Measurements from ENCODE around the gene MCF2.
A peak's percentile ranks its signal among the peaks of the same experiment; 100 is the strongest.

MCF2 gene

GRCh38 chrX:139559383-139560042 lies 148.5 kb downstream of the MCF2 start:
- DNase-seq (ENCODE audit: insufficient read length, low spot score) (no peak), FAIRE-seq (peak; percentile 57)
- TF ChIP-seq TAF1 (IDR thresholded peaks at IDR 0.05; ENCODE audit: low read depth, low read length) (no peak), SPI1 (IDR thresholded peaks at IDR 0.05; ENCODE audit: low read depth, low read length) (no peak), PAX5 (IDR thresholded peaks at IDR 0.05; ENCODE audit: insufficient read depth, low read length, severe bottlenecking) (no peak)

DNA sequence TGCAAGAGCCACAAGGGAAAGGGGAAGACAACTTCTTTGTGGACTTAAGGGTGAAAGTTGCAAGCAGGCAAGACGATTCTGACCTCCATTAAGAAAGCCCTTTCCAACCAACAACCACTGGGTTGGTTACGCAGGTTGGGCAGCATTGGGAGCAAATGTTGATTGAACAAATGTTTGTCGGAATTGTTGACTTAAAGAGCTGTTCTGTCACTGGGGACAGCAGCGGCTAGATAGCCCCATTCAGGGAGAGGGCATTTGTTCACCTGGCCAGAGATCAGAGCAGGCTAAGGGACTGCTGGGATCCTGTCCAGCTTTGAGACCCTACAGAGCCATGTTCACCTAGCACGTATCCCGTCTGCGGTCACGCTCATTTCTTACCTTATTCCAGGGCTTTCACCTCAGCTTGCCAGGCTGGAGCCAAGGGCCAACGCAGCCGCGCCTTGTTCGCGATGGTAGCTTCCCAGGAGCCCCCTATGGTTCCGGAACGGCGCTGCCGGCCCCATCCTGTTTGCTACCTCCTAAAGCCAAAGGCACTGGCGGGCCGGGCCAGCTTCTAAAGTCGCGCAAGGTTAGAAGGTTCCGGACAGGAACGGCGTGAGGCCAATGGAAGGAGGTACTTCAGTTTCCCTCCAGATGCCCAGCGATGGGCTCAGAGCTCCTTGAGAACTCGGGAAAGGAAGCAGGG lies 152.8 kb downstream of the MCF2 start:
- no peak for DNase-seq (ENCODE audit: insufficient read length, low spot score)
- TF ChIP-seq POLR2AphosphoS5 (IDR thresholded peaks at IDR 0.05; ENCODE audit: low read depth, low read length): no peak
- no peak for TF ChIP-seq POLR2A (IDR thresholded peaks at IDR 0.05; ENCODE audit: low read depth, low read length)
- no peak for TF ChIP-seq POU2F2 (IDR thresholded peaks at IDR 0.05; ENCODE audit: low read depth, low read length)
- no peak for TF ChIP-seq TAF1 (IDR thresholded peaks at IDR 0.05; ENCODE audit: low read depth, low read length)
- TF ChIP-seq SPI1 (IDR thresholded peaks at IDR 0.05; ENCODE audit: low read depth, low read length): no peak
- no peak for TF ChIP-seq PAX5 (IDR thresholded peaks at IDR 0.05; ENCODE audit: insufficient read depth, low read length, severe bottlenecking)
- FAIRE-seq: peak; percentile 86

GRCh38 chrX:139554376-139554775 lies 153.6 kb downstream of the MCF2 start:
- peak; percentile 74 for FAIRE-seq
- no peak for DNase-seq (ENCODE audit: insufficient read length, low spot score)
- 0 out of 2 replicates have a peak, but pooled peaks have one; percentile 10 for TF ChIP-seq SPI1 (IDR thresholded peaks at IDR 0.05; ENCODE audit: low read depth, low read length)
- no peak for TF ChIP-seq TAF1 (IDR thresholded peaks at IDR 0.05; ENCODE audit: low read depth, low read length)

- DNase-seq (ENCODE audit: insufficient read length, low spot score) (no peak), FAIRE-seq (no peak)
- no peak for TF ChIP-seq POLR2A (IDR thresholded peaks at IDR 0.05; ENCODE audit: low read depth, low read length)
- TF ChIP-seq SPI1 (IDR thresholded peaks at IDR 0.05; ENCODE audit: low read depth, low read length): no peak
- no peak for TF ChIP-seq TAF1 (IDR thresholded peaks at IDR 0.05; ENCODE audit: low read depth, low read length)
- no peak for TF ChIP-seq POU2F2 (IDR thresholded peaks at IDR 0.05; ENCODE audit: low read depth, low read length)
- TF ChIP-seq PAX5 (IDR thresholded peaks at IDR 0.05; ENCODE audit: insufficient read depth, low read length, severe bottlenecking): no peak
- TF ChIP-seq POLR2AphosphoS5 (IDR thresholded peaks at IDR 0.05; ENCODE audit: low read depth, low read length): no peak
These were observed 163.4 kb downstream of the MCF2 start for GRCh38 chrX:139544591-139544990.

GRCh38 chrX:139543920-139544319 lies 164.0 kb downstream of the MCF2 start:
- no peak for DNase-seq (ENCODE audit: insufficient read length, low spot score)
- no peak for FAIRE-seq

GRCh38 chrX:139542652-139543051 lies 165.3 kb downstream of the MCF2 start:
- TF ChIP-seq TAF1 (IDR thresholded peaks at IDR 0.05; ENCODE audit: low read depth, low read length) (no peak), PAX5 (IDR thresholded peaks at IDR 0.05; ENCODE audit: insufficient read depth, low read length, severe bottlenecking) (no peak), SPI1 (IDR thresholded peaks at IDR 0.05; ENCODE audit: low read depth, low read length) (no peak), POLR2A (IDR thresholded peaks at IDR 0.05; ENCODE audit: low read depth, low read length) (no peak), POLR2AphosphoS5 (IDR thresholded peaks at IDR 0.05; ENCODE audit: low read depth, low read length) (no peak), POU2F2 (IDR thresholded peaks at IDR 0.05; ENCODE audit: low read depth, low read length) (no peak)
- DNase-seq (ENCODE audit: insufficient read length, low spot score) (no peak), FAIRE-seq (no peak)

More at GRCh38 chrX:139543920-139544319, 164.0 kb downstream of the MCF2 start:
- TF ChIP-seq TAF1 (IDR thresholded peaks at IDR 0.05; ENCODE audit: low read depth, low read length): no peak
- no peak for TF ChIP-seq POU2F2 (IDR thresholded peaks at IDR 0.05; ENCODE audit: low read depth, low read length)
- no peak for TF ChIP-seq POLR2A (IDR thresholded peaks at IDR 0.05; ENCODE audit: low read depth, low read length)
- no peak for TF ChIP-seq SPI1 (IDR thresholded peaks at IDR 0.05; ENCODE audit: low read depth, low read length)

DNA sequence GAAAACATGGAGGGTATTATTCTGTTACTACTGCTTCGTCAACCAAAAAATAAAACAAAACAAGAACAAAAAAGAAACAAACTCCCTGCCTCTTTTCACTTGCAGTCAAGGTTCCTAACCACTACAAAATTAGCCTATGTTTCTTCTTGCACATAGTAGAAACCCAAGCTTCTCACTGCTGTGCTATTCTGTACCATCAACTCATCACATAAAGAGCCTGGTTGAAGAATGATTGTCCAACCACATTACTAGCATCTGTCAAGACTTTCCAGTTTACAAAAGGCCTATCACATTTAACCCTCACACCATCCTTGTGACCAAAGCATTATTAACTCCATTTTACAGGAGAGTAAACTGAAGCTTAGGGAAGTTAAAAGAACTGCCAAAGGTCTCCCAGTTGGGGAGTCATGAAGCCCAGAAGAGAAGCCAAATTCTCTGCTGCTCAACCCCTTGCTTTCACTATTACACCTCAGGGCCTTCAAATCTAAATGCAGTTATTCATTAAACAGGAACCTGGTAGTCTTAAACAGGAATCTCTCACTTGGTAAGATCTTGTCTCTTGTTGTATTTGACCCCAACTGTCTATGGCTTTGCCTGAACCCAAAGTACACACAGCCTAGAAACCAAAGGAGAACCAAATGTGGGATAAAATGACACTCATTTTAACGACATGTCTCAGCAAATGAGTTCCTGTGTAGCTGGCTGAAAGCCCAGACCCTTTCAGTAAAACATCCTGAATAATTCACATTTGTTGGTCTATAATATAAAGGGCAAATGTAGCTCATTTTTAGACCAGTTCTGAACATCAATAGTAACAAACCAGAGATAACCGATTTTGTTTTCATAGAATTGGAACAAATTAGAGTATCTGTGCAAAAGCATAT lies 168.8 kb downstream of the MCF2 start:
- FAIRE-seq: no peak
- no peak for TF ChIP-seq POLR2AphosphoS5 (IDR thresholded peaks at IDR 0.05; ENCODE audit: low read depth, low read length)
- TF ChIP-seq TAF1 (IDR thresholded peaks at IDR 0.05; ENCODE audit: low read depth, low read length): no peak
- TF ChIP-seq POU2F2 (IDR thresholded peaks at IDR 0.05; ENCODE audit: low read depth, low read length): no peak
- DNase-seq (ENCODE audit: insufficient read length, low spot score): no peak

GRCh38 chrX:139533444-139533843 lies 174.5 kb downstream of the MCF2 start:
- TF ChIP-seq TAF1 (IDR thresholded peaks at IDR 0.05; ENCODE audit: low read depth, low read length): no peak
- no peak for TF ChIP-seq PAX5 (IDR thresholded peaks at IDR 0.05; ENCODE audit: insufficient read depth, low read length, severe bottlenecking)
- FAIRE-seq: no peak
- DNase-seq (ENCODE audit: insufficient read length, low spot score): no peak

GRCh38 chrX:139532834-139533233 lies 175.1 kb downstream of the MCF2 start:
- DNase-seq (ENCODE audit: insufficient read length, low spot score): no peak
- no peak for FAIRE-seq
- no peak for TF ChIP-seq POLR2AphosphoS5 (IDR thresholded peaks at IDR 0.05; ENCODE audit: low read depth, low read length)
- TF ChIP-seq POU2F2 (IDR thresholded peaks at IDR 0.05; ENCODE audit: low read depth, low read length): no peak
- no peak for TF ChIP-seq SPI1 (IDR thresholded peaks at IDR 0.05; ENCODE audit: low read depth, low read length)
- TF ChIP-seq PAX5 (IDR thresholded peaks at IDR 0.05; ENCODE audit: insufficient read depth, low read length, severe bottlenecking): no peak
- TF ChIP-seq TAF1 (IDR thresholded peaks at IDR 0.05; ENCODE audit: low read depth, low read length): no peak
- TF ChIP-seq POLR2A (IDR thresholded peaks at IDR 0.05; ENCODE audit: low read depth, low read length): no peak
